Testis (tissue), 3 donors: ENCODE measurements around the gene GRIK2. TPM values are rescaled to one million over a fixed set of nuclear protein-coding genes. Genes with fewer than 3 reads are reported as not detected.

Experiments used
- DNase-seq: peaks from one replicate; pipeline ENCODE4 v3.0.0-alpha.2; 2019
- H3K27ac ChIP-seq, 2 donors: fragments of 200-600 bp; sonication (generic); one replicate each; pipeline ENCODE4 v1.5.1; 2019
- H3K27me3 ChIP-seq: fragments of 200-600 bp; sonication (generic); one replicate; pipeline ENCODE4 v1.5.1; 2019
- H3K36me3 ChIP-seq: fragments of 200-600 bp; sonication (generic); one replicate; pipeline ENCODE4 v1.5.1; 2017; ENCODE audit warnings: low read depth; ENCODE audit errors: missing control alignments
- H3K4me1 ChIP-seq: fragments of 200-600 bp; sonication (generic); one replicate; pipeline ENCODE4 v1.5.1; 2019
- H3K4me3 ChIP-seq, 2 donors: fragments of 200-600 bp; sonication (generic); one replicate each; pipeline ENCODE4 v1.5.1; 2017 to 2019
- H3K9me3 ChIP-seq: fragments of 200-600 bp; sonication (generic); one replicate; pipeline ENCODE4 v1.5.1; 2017
- CTCF ChIP-seq, 3 experiments: fragments of 450-650 bp in 2 of 3; fragments of 200-600 bp in 1 of 3; sonication (generic) in 1 of 3; IDR thresholded peaks; one replicate each; pipeline ENCODE4 v1.5.1; 2016 to 2019; ENCODE audit warnings: antibody characterized with exemption in 3 of 3, mild to moderate bottlenecking in 2 of 3, moderate library complexity in 1 of 3
- POLR2A ChIP-seq: fragments of 450-650 bp; IDR thresholded peaks from one replicate; pipeline ENCODE4 v1.6.1; 2017; ENCODE audit warnings: antibody characterized with exemption, mild to moderate bottlenecking, moderate library complexity
- WGBS, 2 donors: methylation state at CpG; one replicate each; pipeline ENCODE4 v1.1.5; 2018; 5-methylcytosine and 5-hydroxymethylcytosine counted together
- intact Hi-C: fragments of 100-400 bp; cut with DNase I; formaldehyde crosslinking; loops from one replicate; pipeline ENCODE4 v1.15.1; 2023; ENCODE audit warnings: low total_unique reads
- polyA plus RNA-seq: library from polyadenylated mRNA; stranded (reverse); fragments of 350-450 nt; fragmentation: Illumina TruSeq; extraction: RNeasy Lipid Tissue Mini Kit (QIAGEN cat#74804); gene quantifications from one replicate; pipeline ENCODE4 v1.2.3, GENCODE V29; 2014; ENCODE audit warnings: low read depth, low replicate concordance; ENCODE audit not compliant: insufficient read depth
- total RNA-seq, 2 donors: library from RNA; depleted of rRNA; stranded (reverse); fragments of >200 nt; gene quantifications; one replicate each; pipeline ENCODE4 v1.2.3, GENCODE V29; 2016

GRIK2 gene
- total and polyA plus RNA-seq, 3 donors from 2014 or later, result 1.1 to 23.5 (median 12.4) TPM

- Histone ChIP-seq H3K27me3 (no peaks in the 10 kb centered on the region), H3K4me1 (no peaks in the 10 kb centered on the region), H3K4me3 (no peak overlapping the region), H3K27ac (no peak overlapping the region), H3K36me3 (no peaks in the 10 kb centered on the region), H3K9me3 (no peaks in the 10 kb centered on the region)
- TF ChIP-seq CTCF (IDR thresholded peaks at IDR 0.05) (no peak), POLR2A (no peak)
- intact Hi-C loops, result no loop called here
- no peak for DNase-seq
Measured at GRCh38 chr6:101509536-101509935, 116.0 kb downstream of the GRIK2 start.

- no peak for DNase-seq
- 94 to 97% methylated on average over 1 of the region's 1 CpG for WGBS, 2 donors
- TF ChIP-seq CTCF (IDR thresholded peaks at IDR 0.05), result no peak
- no peak for TF ChIP-seq POLR2A
- Histone ChIP-seq H3K36me3 (no peaks in the 10 kb centered on the region), H3K27me3 (no peaks in the 10 kb centered on the region), H3K27ac (no peak overlapping the region), H3K4me1 (no peaks in the 10 kb centered on the region), H3K9me3 (no peaks in the 10 kb centered on the region), H3K4me3 (no peak overlapping the region)
- intact Hi-C loops, result no loop called here
Measured at GRCh38 chr6:101513181-101513580, 119.7 kb downstream of the GRIK2 start.

GRCh38 chr6:101516578-101516977 lies 123.1 kb downstream of the GRIK2 start:
- no peak for DNase-seq
- Histone ChIP-seq H3K4me1 (no peaks in the 10 kb centered on the region), H3K9me3 (no peaks in the 10 kb centered on the region), H3K36me3 (no peaks in the 10 kb centered on the region), H3K4me3 (no peak overlapping the region), H3K27ac (no peak overlapping the region), H3K27me3 (no peaks in the 10 kb centered on the region)
- intact Hi-C loops, result no loop called here
- TF ChIP-seq POLR2A (no peak), CTCF (IDR thresholded peaks at IDR 0.05) (no peak)

- 76 to 94% methylated on average over 1 of the region's 1 CpG for WGBS, 2 donors
- DNase-seq, result no peak
- H3K9me3 ChIP-seq, result no peaks in the 10 kb centered on the region
- no peaks in the 10 kb centered on the region for H3K4me1 ChIP-seq
- intact Hi-C loops, result no loop called here
- H3K4me3 ChIP-seq, result no peak overlapping the region
- H3K36me3 ChIP-seq, result no peaks in the 10 kb centered on the region
- H3K27ac ChIP-seq, result no peak overlapping the region
- H3K27me3 ChIP-seq, result no peaks in the 10 kb centered on the region
- no peak for TF ChIP-seq CTCF (IDR thresholded peaks at IDR 0.05)
- no peak for TF ChIP-seq POLR2A
Measured at GRCh38 chr6:101517632-101518031, 124.1 kb downstream of the GRIK2 start.

GRCh38 chr6:101522254-101522653 lies 128.7 kb downstream of the GRIK2 start:
- H3K9me3 ChIP-seq, result no peaks in the 10 kb centered on the region
- no peak for TF ChIP-seq POLR2A
- TF ChIP-seq CTCF (IDR thresholded peaks at IDR 0.05), result no peak
- no peak overlapping the region for H3K27ac ChIP-seq
- intact Hi-C loops, result no loop called here
- H3K4me3 ChIP-seq, result no peak overlapping the region
- no peak for DNase-seq
- H3K4me1 ChIP-seq, result no peaks in the 10 kb centered on the region
- H3K27me3 ChIP-seq, result no peaks in the 10 kb centered on the region
- no peaks in the 10 kb centered on the region for H3K36me3 ChIP-seq
- 85 to 93% methylated on average over 2 of the region's 2 CpGs for WGBS, 2 donors
